Transverse colon (tissue), 4 donors: ENCODE results near the gene MRPS18B. TPM values are rescaled to one million over a fixed set of nuclear protein-coding genes. Genes with fewer than 3 reads are reported as not detected.

Source experiments
- DNase-seq: peaks from one replicate; pipeline ENCODE4 v3.0.0-alpha.2; 2019
- H3K27ac ChIP-seq, 4 donors: fragments of 200-600 bp; sonication (generic); 2 replicates each; pipeline ENCODE4 v1.5.1; 2016 to 2018; ENCODE audit warnings: inconsistent platforms in 4 of 4
- H3K27me3 ChIP-seq: fragments of 200-600 bp; sonication (generic); 2 replicates; pipeline ENCODE4 v1.5.1; 2017; ENCODE audit warnings: inconsistent platforms
- H3K36me3 ChIP-seq, 4 donors: fragments of 200-600 bp; sonication (generic); 2 replicates each; pipeline ENCODE4 v1.5.1; 2017 to 2019; ENCODE audit warnings: inconsistent platforms in 4 of 4
- H3K4me1 ChIP-seq, 4 donors: fragments of 200-600 bp; sonication (generic); 2 replicates each; pipeline ENCODE4 v1.5.1; 2017 to 2020; ENCODE audit warnings: inconsistent platforms in 4 of 4
- H3K4me3 ChIP-seq, 4 donors: fragments of 200-600 bp; sonication (generic); 1 replicate in 1 of 4; 2 replicates in 3 of 4; pipeline versions ENCODE4 v1.5.1 to v1.6.1; 2017 to 2019; ENCODE audit warnings: inconsistent platforms in 4 of 4
- H3K9me3 ChIP-seq, 2 donors: fragments of 200-600 bp; sonication (generic); 2 replicates each; pipeline ENCODE4 v1.5.1; 2017 to 2019; ENCODE audit warnings: inconsistent platforms in 2 of 2
- CTCF ChIP-seq, 5 experiments: fragments of 200-600 bp in 3 of 5; fragments of 450-650 bp in 2 of 5; sonication (generic) in 3 of 5; IDR thresholded peaks; 1 replicate in 2 of 5; 2 replicates in 3 of 5; pipeline ENCODE4 v1.5.1; 2016 to 2017; ENCODE audit warnings: antibody characterized with exemption in 5 of 5, inconsistent platforms in 3 of 5, mild to moderate bottlenecking in 2 of 5, moderate library complexity in 1 of 5
- EP300 ChIP-seq: sonication (generic); formaldehyde crosslinking; IDR thresholded peaks from one replicate; pipeline ENCODE4 v1.6.1; 2017; ENCODE audit warnings: antibody characterized with exemption, low read depth
- POLR2A ChIP-seq: fragments of 450-650 bp; IDR thresholded peaks from one replicate; pipeline ENCODE4 v1.6.1; 2016; ENCODE audit warnings: antibody characterized with exemption, mild to moderate bottlenecking, moderate library complexity
- POLR2AphosphoS5 ChIP-seq, 3 donors: sonication (generic); formaldehyde crosslinking; IDR thresholded peaks; one replicate each; pipeline ENCODE4 v1.6.1; 2016; ENCODE audit warnings: antibody characterized with exemption in 3 of 3
- WGBS, 2 donors: methylation state at CpG; one replicate each; pipeline ENCODE4 v1.1.5; 2018; ENCODE audit warnings: low coverage in 1 of 2; 5-methylcytosine and 5-hydroxymethylcytosine counted together
- in situ Hi-C, 4 donors: fragments of 200-750 bp; cut with MboI; loops; one replicate each; pipeline versions ENCODE4 v1.15.0 to v1.15.1; 2017; ENCODE audit warnings: low sequenced_read_pairs in 3 of 4, low pct_ligation_motif_present in 1 of 4, low pct_unique_long_range_greater_than_20kb in 1 of 4
- intact Hi-C: fragments of 100-400 bp; cut with DNase I; formaldehyde crosslinking; loops from one replicate; pipeline ENCODE4 v1.15.1; 2023; ENCODE audit warnings: low total_unique reads
- total RNA-seq, 4 donors: library from RNA; depleted of rRNA; stranded (reverse); fragments of >200 nt; gene quantifications; one replicate each; pipeline ENCODE4 v1.1.0, GENCODE V29; 2016

The MRPS18B gene
- total RNA-seq, 4 donors from 2014 or later, result 6.0 to 61.9 (median 39.4) TPM

- peaks cover 4 to 43% (median 28%) of the 10 kb centered on the region in 4 donors for H3K4me1 ChIP-seq
- intact Hi-C loops, result no loop called here
- no peaks in the 10 kb centered on the region for H3K9me3 ChIP-seq
- no peak overlapping the region for H3K27ac ChIP-seq
- peaks cover 0 to 44% (median 25%) of the 10 kb centered on the region in 4 donors for H3K36me3 ChIP-seq
- DNase-seq, result no peak
- WGBS, 2 donors, result 75 to 83% methylated on average over 2 to 4 of the region's 4 CpGs
- H3K4me3 ChIP-seq, result no peak overlapping the region
- H3K27me3 ChIP-seq, result no peaks in the 10 kb centered on the region
- no peak for TF ChIP-seq POLR2A
- TF ChIP-seq CTCF (IDR thresholded peaks at IDR 0.05), result no peak
- TF ChIP-seq POLR2AphosphoS5 (IDR thresholded peaks at IDR 0.05), result no peak
- no peak for TF ChIP-seq EP300
- in situ Hi-C loops, result no loop called here
Observed at GRCh38 chr6:30610065-30610464, 7.6 kb upstream of the MRPS18B start.

GRCh38 chr6:30611150-30611855 lies 6.3 kb upstream of the MRPS18B start:
- peaks cover 0 to 35% (median 19%) of the 10 kb centered on the region in 4 donors for H3K36me3 ChIP-seq
- in situ Hi-C loops (no loop called here), intact Hi-C loops (no loop called here)
- peak in 1 of 3 donors; percentile 37 for TF ChIP-seq POLR2AphosphoS5 (IDR thresholded peaks at IDR 0.05)
- TF ChIP-seq EP300, result no peak
- no peak for TF ChIP-seq POLR2A
- no peak for TF ChIP-seq CTCF (IDR thresholded peaks at IDR 0.05)
- WGBS, 2 donors, result 63 to 78% methylated on average over 3 to 9 of the region's 9 CpGs
- peak overlapping the region in 2 of 4 donors; percentile 94 to 98 for H3K27ac ChIP-seq
- H3K9me3 ChIP-seq, result no peaks in the 10 kb centered on the region
- H3K4me1 ChIP-seq, result peaks cover 4 to 43% (median 28%) of the 10 kb centered on the region in 4 donors
- DNase-seq, result no peak
- no peak overlapping the region for H3K4me3 ChIP-seq
- no peaks in the 10 kb centered on the region for H3K27me3 ChIP-seq

- intact Hi-C loops (no loop called here), in situ Hi-C loops (no loop called here)
- Histone ChIP-seq H3K36me3 (peaks cover 0 to 33% (median 19%) of the 10 kb centered on the region in 4 donors), H3K4me3 (no peak overlapping the region), H3K27ac (peak overlapping the region in 3 of 4 donors; percentile 94 to 98 (median 94)), H3K4me1 (peaks cover 4 to 43% (median 28%) of the 10 kb centered on the region in 4 donors), H3K27me3 (no peaks in the 10 kb centered on the region), H3K9me3 (no peaks in the 10 kb centered on the region)
- DNase-seq, result no peak
- 67 to 85% methylated on average over 2 of the region's 2 CpGs for WGBS, 2 donors
- no peak for TF ChIP-seq CTCF (IDR thresholded peaks at IDR 0.05)
- TF ChIP-seq POLR2AphosphoS5 (IDR thresholded peaks at IDR 0.05), result no peak
- no peak for TF ChIP-seq POLR2A
- TF ChIP-seq EP300, result no peak
Observed at GRCh38 chr6:30611856-30612194, 5.8 kb upstream of the MRPS18B start.

- TF ChIP-seq CTCF (IDR thresholded peaks at IDR 0.05), result peak in 1 of 5 experiments; percentile 15
- no peak for TF ChIP-seq POLR2AphosphoS5 (IDR thresholded peaks at IDR 0.05)
- peaks cover 4 to 43% (median 28%) of the 10 kb centered on the region in 4 donors for H3K4me1 ChIP-seq
- no peaks in the 10 kb centered on the region for H3K27me3 ChIP-seq
- in situ Hi-C loops (no loop called here), intact Hi-C loops (no loop called here)
- no peaks in the 10 kb centered on the region for H3K9me3 ChIP-seq
- H3K36me3 ChIP-seq, result peaks cover 0 to 31% (median 17%) of the 10 kb centered on the region in 4 donors
- WGBS, 2 donors, result 82 to 92% methylated on average over 1 of the region's 1 CpG
- no peak for DNase-seq
- peak overlapping the region; percentile 94 to 98 (median 96) for H3K27ac ChIP-seq
- H3K4me3 ChIP-seq, result no peak overlapping the region
Observed at GRCh38 chr6:30612213-30612612, 5.4 kb upstream of the MRPS18B start.
